Esophagus muscularis mucosa (tissue), 3 donors: ENCODE measurements around the gene SIGLEC15.
"Not testable (repeated sequence)": the region's sequence is repeated elsewhere in the genome, so short reads cannot be mapped to it uniquely, and the experiment has no call there.

ENCODE experiments used
- POLR2A ChIP-seq: fragments of 450-650 bp; IDR thresholded peaks from one replicate; pipeline ENCODE4 v1.6.1; 2017; ENCODE audit warnings: antibody characterized with exemption, moderate library complexity, mild to moderate bottlenecking, low read depth
- TF ChIP-seq, protein P1 (sequence below), 3 experiments: fragments of 200-600 bp in 2 of 3; fragments of 450-650 bp in 1 of 3; sonication (generic) in 2 of 3; IDR thresholded peaks; one replicate each; pipeline ENCODE4 v1.5.1; 2017 to 2019; ENCODE audit warnings: antibody characterized with exemption in 3 of 3, mild to moderate bottlenecking in 2 of 3, moderate library complexity in 1 of 3

DNA sequence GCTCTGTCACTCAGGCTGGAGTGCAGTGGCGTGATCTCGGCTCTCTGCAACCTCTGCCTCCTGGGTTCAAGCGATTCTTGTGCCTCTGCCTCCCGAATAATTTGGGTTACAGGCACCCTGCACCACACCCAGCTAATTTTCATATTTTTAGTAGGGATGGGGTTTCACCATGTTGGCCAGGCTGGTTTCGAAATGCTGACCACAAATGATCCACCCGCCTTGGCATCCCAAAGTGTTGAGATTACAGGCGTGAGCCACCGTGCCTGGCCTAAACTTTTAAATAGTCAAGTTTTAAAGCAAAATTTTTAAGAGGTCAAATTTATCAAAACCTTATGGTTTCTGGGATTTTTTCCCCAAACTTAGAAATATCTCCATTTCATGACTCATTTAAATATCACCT, 6.7 kb upstream of the SIGLEC15 start:
- TF ChIP-seq, protein P1, sequence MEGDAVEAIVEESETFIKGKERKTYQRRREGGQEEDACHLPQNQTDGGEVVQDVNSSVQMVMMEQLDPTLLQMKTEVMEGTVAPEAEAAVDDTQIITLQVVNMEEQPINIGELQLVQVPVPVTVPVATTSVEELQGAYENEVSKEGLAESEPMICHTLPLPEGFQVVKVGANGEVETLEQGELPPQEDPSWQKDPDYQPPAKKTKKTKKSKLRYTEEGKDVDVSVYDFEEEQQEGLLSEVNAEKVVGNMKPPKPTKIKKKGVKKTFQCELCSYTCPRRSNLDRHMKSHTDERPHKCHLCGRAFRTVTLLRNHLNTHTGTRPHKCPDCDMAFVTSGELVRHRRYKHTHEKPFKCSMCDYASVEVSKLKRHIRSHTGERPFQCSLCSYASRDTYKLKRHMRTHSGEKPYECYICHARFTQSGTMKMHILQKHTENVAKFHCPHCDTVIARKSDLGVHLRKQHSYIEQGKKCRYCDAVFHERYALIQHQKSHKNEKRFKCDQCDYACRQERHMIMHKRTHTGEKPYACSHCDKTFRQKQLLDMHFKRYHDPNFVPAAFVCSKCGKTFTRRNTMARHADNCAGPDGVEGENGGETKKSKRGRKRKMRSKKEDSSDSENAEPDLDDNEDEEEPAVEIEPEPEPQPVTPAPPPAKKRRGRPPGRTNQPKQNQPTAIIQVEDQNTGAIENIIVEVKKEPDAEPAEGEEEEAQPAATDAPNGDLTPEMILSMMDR (IDR thresholded peaks at IDR 0.05), result not testable (repeated sequence)
- TF ChIP-seq POLR2A, result not testable (repeated sequence)
